Nucleus accumbens (tissue), 56 donors: ENCODE measurements around the gene TRPM2.

Experiments
- DNase-seq, 56 donors: peaks; one replicate each; lab custom pipeline; 2025; lab: John Stamatoyannopoulos, UW

TRPM2 gene

GRCh38 chr21:44424608-44425306 lies 71.3 kb downstream of the TRPM2 start:
- DNase-seq = no peak

GRCh38 chr21:44425307-44425894 lies 72.0 kb downstream of the TRPM2 start:
- DNase-seq = no peak

GRCh38 chr21:44425895-44426662 lies 72.7 kb downstream of the TRPM2 start:
- no peak for DNase-seq

- no peak for DNase-seq
Observed at GRCh38 chr21:44426663-44427191, 73.3 kb downstream of the TRPM2 start.

GRCh38 chr21:44427241-44428120 lies 74.1 kb downstream of the TRPM2 start:
- DNase-seq = no peak

GRCh38 chr21:44428281-44428960 lies 75.0 kb downstream of the TRPM2 start:
- DNase-seq = peak in 1 of 56 donors; percentile 16

- no peak for DNase-seq
Observed at GRCh38 chr21:44429894-44430293, 76.5 kb downstream of the TRPM2 start.

- DNase-seq = no peak
Observed at GRCh38 chr21:44431300-44431699, 77.9 kb downstream of the TRPM2 start.

- no peak for DNase-seq
Observed at GRCh38 chr21:44432841-44433790, 79.7 kb downstream of the TRPM2 start.

- DNase-seq = no peak
Observed at GRCh38 chr21:44433791-44434567, 80.6 kb downstream of the TRPM2 start.

GRCh38 chr21:44434568-44434925 lies 81.1 kb downstream of the TRPM2 start:
- no peak for DNase-seq

- no peak for DNase-seq
Observed at GRCh38 chr21:44434936-44435635, 81.7 kb downstream of the TRPM2 start.

- no peak for DNase-seq
Observed at GRCh38 chr21:44436111-44436611, 82.7 kb downstream of the TRPM2 start.

- no peak for DNase-seq
Observed at GRCh38 chr21:44436958-44437357, 83.5 kb downstream of the TRPM2 start.

- no peak for DNase-seq
Observed at GRCh38 chr21:44437371-44437695, 83.9 kb downstream of the TRPM2 start.

- no peak for DNase-seq
Observed at GRCh38 chr21:44437696-44438431, 84.4 kb downstream of the TRPM2 start.
